ENCODE results near the gene EPC2.
"Not testable (repeated sequence)": the region's sequence is repeated elsewhere in the genome, so short reads cannot be mapped to it uniquely, and the experiment has no call there.

EPC2 gene

GRCh38 chr2:148640767-148641166 is 3.8 kb upstream of the EPC2 start:
- 73 to 76% methylated on average over 5 of the region's 5 CpGs for WGBS, 2 experiments

GRCh38 chr2:148642112-148642744 is 2.3 kb upstream of the EPC2 start:
- peaks cover 3% of the 10 kb centered on the region for H3K4me1 ChIP-seq (ENCODE audit: control insufficient read depth, insufficient read depth, low read length)

More at GRCh38 chr2:148640767-148641166, 3.8 kb upstream of the EPC2 start:
- Histone ChIP-seq H3K27ac (ENCODE audit: insufficient read depth, low read depth, low read length, poor library complexity, severe bottlenecking) (no peak overlapping the region), H3K27me3 (ENCODE audit: control insufficient read depth, insufficient read depth, low read length, poor library complexity, severe bottlenecking) (peaks cover 20% of the 10 kb centered on the region), H3K4me3 (ENCODE audit: insufficient read depth, low read depth, low read length) (no peak overlapping the region), H3K9me3 (ENCODE audit: control insufficient read depth, low read length) (no peaks in the 10 kb centered on the region), H3K36me3 (ENCODE audit: control insufficient read depth, insufficient read depth, low read length) (no peaks in the 10 kb centered on the region), H3K4me1 (ENCODE audit: control insufficient read depth, insufficient read depth, low read length) (peaks cover 3% of the 10 kb centered on the region)

GRCh38 chr2:148642891-148643416 is 1.6 kb upstream of the EPC2 start:
- H3K9me3 ChIP-seq (ENCODE audit: control insufficient read depth, low read length) = no peaks in the 10 kb centered on the region
- H3K27ac ChIP-seq (ENCODE audit: insufficient read depth, low read depth, low read length, poor library complexity, severe bottlenecking) = no peak overlapping the region
- peaks cover 3% of the 10 kb centered on the region for H3K4me1 ChIP-seq (ENCODE audit: control insufficient read depth, insufficient read depth, low read length)
- 79 to 83% methylated on average over 3 of the region's 3 CpGs for WGBS, 2 experiments
- no peak overlapping the region for H3K4me3 ChIP-seq (ENCODE audit: insufficient read depth, low read depth, low read length)
- H3K36me3 ChIP-seq (ENCODE audit: control insufficient read depth, insufficient read depth, low read length) = no peaks in the 10 kb centered on the region
- peaks cover 20% of the 10 kb centered on the region for H3K27me3 ChIP-seq (ENCODE audit: control insufficient read depth, insufficient read depth, low read length, poor library complexity, severe bottlenecking)

More at GRCh38 chr2:148642112-148642744, 2.3 kb upstream of the EPC2 start:
- peaks cover 20% of the 10 kb centered on the region for H3K27me3 ChIP-seq (ENCODE audit: control insufficient read depth, insufficient read depth, low read length, poor library complexity, severe bottlenecking)
- WGBS, 2 experiments = 90 to 92% methylated on average over 2 of the region's 2 CpGs
- no peak overlapping the region for H3K4me3 ChIP-seq (ENCODE audit: insufficient read depth, low read depth, low read length)
- H3K9me3 ChIP-seq (ENCODE audit: control insufficient read depth, low read length) = no peaks in the 10 kb centered on the region
- no peaks in the 10 kb centered on the region for H3K36me3 ChIP-seq (ENCODE audit: control insufficient read depth, insufficient read depth, low read length)
- H3K27ac ChIP-seq (ENCODE audit: insufficient read depth, low read depth, low read length, poor library complexity, severe bottlenecking) = no peak overlapping the region

- H3K9me3 ChIP-seq (ENCODE audit: control insufficient read depth, low read length) = no peaks in the 10 kb centered on the region
- no peak overlapping the region for H3K27ac ChIP-seq (ENCODE audit: insufficient read depth, low read depth, low read length, poor library complexity, severe bottlenecking)
- H3K27me3 ChIP-seq (ENCODE audit: control insufficient read depth, insufficient read depth, low read length, poor library complexity, severe bottlenecking) = peaks cover 20% of the 10 kb centered on the region
- peak overlapping the region; percentile 96 for H3K4me3 ChIP-seq (ENCODE audit: insufficient read depth, low read depth, low read length)
- 74% methylated on average over 5 of the region's 5 CpGs for WGBS, 2 experiments
- no peaks in the 10 kb centered on the region for H3K36me3 ChIP-seq (ENCODE audit: control insufficient read depth, insufficient read depth, low read length)
- H3K4me1 ChIP-seq (ENCODE audit: control insufficient read depth, insufficient read depth, low read length) = peaks cover 3% of the 10 kb centered on the region
Measured at GRCh38 chr2:148643421-148643820, 1.1 kb upstream of the EPC2 start.

- Histone ChIP-seq H3K4me1 (ENCODE audit: control insufficient read depth, insufficient read depth, low read length) (peaks cover 3% of the 10 kb centered on the region), H3K4me3 (ENCODE audit: insufficient read depth, low read depth, low read length) (peak overlapping the region; percentile 96), H3K36me3 (ENCODE audit: control insufficient read depth, insufficient read depth, low read length) (no peaks in the 10 kb centered on the region), H3K27ac (ENCODE audit: insufficient read depth, low read depth, low read length, poor library complexity, severe bottlenecking) (peak overlapping the region; percentile 98), H3K27me3 (ENCODE audit: control insufficient read depth, insufficient read depth, low read length, poor library complexity, severe bottlenecking) (peaks cover 20% of the 10 kb centered on the region), H3K9me3 (ENCODE audit: control insufficient read depth, low read length) (no peaks in the 10 kb centered on the region)
- WGBS, 2 experiments = 0% methylated on average over 63 to 67 of the region's 69 CpGs
Measured at GRCh38 chr2:148644883-148645538, 460 bp downstream of the EPC2 start.

- WGBS, 2 experiments = 1 to 2% methylated on average over 47 of the region's 47 CpGs
- Histone ChIP-seq H3K27ac (ENCODE audit: insufficient read depth, low read depth, low read length, poor library complexity, severe bottlenecking) (peak overlapping the region; percentile 76), H3K4me1 (ENCODE audit: control insufficient read depth, insufficient read depth, low read length) (peaks cover 3% of the 10 kb centered on the region)
Measured at GRCh38 chr2:148645539-148646230, 1.1 kb downstream of the EPC2 start.

GRCh38 chr2:148646231-148646559 is 1.6 kb downstream of the EPC2 start:
- H3K4me3 ChIP-seq (ENCODE audit: insufficient read depth, low read depth, low read length) = peak overlapping the region; percentile 96
- no CpG with 5 or more reads among the region's 4 CpGs for WGBS, 2 experiments
- H3K9me3 ChIP-seq (ENCODE audit: control insufficient read depth, low read length) = no peaks in the 10 kb centered on the region

More at GRCh38 chr2:148645539-148646230, 1.1 kb downstream of the EPC2 start:
- H3K27me3 ChIP-seq (ENCODE audit: control insufficient read depth, insufficient read depth, low read length, poor library complexity, severe bottlenecking) = peaks cover 20% of the 10 kb centered on the region
- H3K9me3 ChIP-seq (ENCODE audit: control insufficient read depth, low read length) = no peaks in the 10 kb centered on the region
- no peaks in the 10 kb centered on the region for H3K36me3 ChIP-seq (ENCODE audit: control insufficient read depth, insufficient read depth, low read length)
- H3K4me3 ChIP-seq (ENCODE audit: insufficient read depth, low read depth, low read length) = peak overlapping the region; percentile 96

GRCh38 chr2:148647711-148648110 is 3.2 kb downstream of the EPC2 start:
- not testable (repeated sequence) for H3K4me1 ChIP-seq (ENCODE audit: control insufficient read depth, insufficient read depth, low read length); H3K36me3 ChIP-seq (ENCODE audit: control insufficient read depth, insufficient read depth, low read length); H3K4me3 ChIP-seq (ENCODE audit: insufficient read depth, low read depth, low read length); H3K27ac ChIP-seq (ENCODE audit: insufficient read depth, low read depth, low read length, poor library complexity, severe bottlenecking); H3K9me3 ChIP-seq (ENCODE audit: control insufficient read depth, low read length)
- H3K27me3 ChIP-seq (ENCODE audit: control insufficient read depth, insufficient read depth, low read length, poor library complexity, severe bottlenecking) = peaks cover 15% of the 10 kb centered on the region
- WGBS, 2 experiments = 93 to 97% methylated on average over 12 of the region's 12 CpGs

More at GRCh38 chr2:148646231-148646559, 1.6 kb downstream of the EPC2 start:
- no peak overlapping the region for H3K27ac ChIP-seq (ENCODE audit: insufficient read depth, low read depth, low read length, poor library complexity, severe bottlenecking)
- H3K27me3 ChIP-seq (ENCODE audit: control insufficient read depth, insufficient read depth, low read length, poor library complexity, severe bottlenecking) = peaks cover 20% of the 10 kb centered on the region
- H3K36me3 ChIP-seq (ENCODE audit: control insufficient read depth, insufficient read depth, low read length) = no peaks in the 10 kb centered on the region
- peaks cover 3% of the 10 kb centered on the region for H3K4me1 ChIP-seq (ENCODE audit: control insufficient read depth, insufficient read depth, low read length)

- Histone ChIP-seq H3K27ac (ENCODE audit: insufficient read depth, low read depth, low read length, poor library complexity, severe bottlenecking) (no peak overlapping the region), H3K4me1 (ENCODE audit: control insufficient read depth, insufficient read depth, low read length) (no peaks in the 10 kb centered on the region), H3K36me3 (ENCODE audit: control insufficient read depth, insufficient read depth, low read length) (no peaks in the 10 kb centered on the region), H3K27me3 (ENCODE audit: control insufficient read depth, insufficient read depth, low read length, poor library complexity, severe bottlenecking) (no peaks in the 10 kb centered on the region), H3K4me3 (ENCODE audit: insufficient read depth, low read depth, low read length) (no peak overlapping the region), H3K9me3 (ENCODE audit: control insufficient read depth, low read length) (no peaks in the 10 kb centered on the region)
Measured at GRCh38 chr2:148649936-148650335, 5.4 kb downstream of the EPC2 start.

GRCh38 chr2:148650881-148651280 is 6.3 kb downstream of the EPC2 start:
- Histone ChIP-seq H3K4me3 (ENCODE audit: insufficient read depth, low read depth, low read length) (no peak overlapping the region), H3K27me3 (ENCODE audit: control insufficient read depth, insufficient read depth, low read length, poor library complexity, severe bottlenecking) (no peaks in the 10 kb centered on the region), H3K36me3 (ENCODE audit: control insufficient read depth, insufficient read depth, low read length) (no peaks in the 10 kb centered on the region), H3K27ac (ENCODE audit: insufficient read depth, low read depth, low read length, poor library complexity, severe bottlenecking) (no peak overlapping the region), H3K4me1 (ENCODE audit: control insufficient read depth, insufficient read depth, low read length) (no peaks in the 10 kb centered on the region), H3K9me3 (ENCODE audit: control insufficient read depth, low read length) (no peaks in the 10 kb centered on the region)
- WGBS, 2 experiments = 97 to 100% methylated on average over 2 of the region's 2 CpGs

Data from ectodermal cell (in vitro differentiated cells).